Kidney (tissue), 14 donors: ENCODE measurements around the gene SYNGR2. TPM values are rescaled to one million over a fixed set of nuclear protein-coding genes. Genes with fewer than 3 reads are reported as not detected.

Experiments
- DNase-seq, 5 donors: peaks; one replicate each; pipeline ENCODE4 v3.0.0-alpha.2; 2013 to 2020
- FAIRE-seq: peaks from 2 replicates; lab custom pipeline; 2012; peaks lifted over from hg19 to GRCh38; lab: Jason Lieb, UNC
- H3K27ac ChIP-seq, 2 donors: one replicate each; pipeline ENCODE4 v1.7.0; 2013; ENCODE audit warnings: low read depth in 2 of 2, low read length in 2 of 2, inconsistent platforms in 1 of 2
- H3K27me3 ChIP-seq: one replicate; pipeline ENCODE4 v1.7.1; 2013; ENCODE audit warnings: low read length, inconsistent platforms; ENCODE audit not compliant: control insufficient read depth, insufficient read depth
- H3K36me3 ChIP-seq, 3 donors: one replicate each; pipeline versions ENCODE4 v1.7.0 to v1.7.1; 2013; ENCODE audit warnings: low read length in 3 of 3, control low read depth in 1 of 3, inconsistent platforms in 1 of 3; ENCODE audit not compliant: insufficient read depth in 3 of 3, control insufficient read depth in 2 of 3
- H3K4me1 ChIP-seq, 3 donors: one replicate each; pipeline versions ENCODE4 v1.7.0 to v1.7.1; 2013; ENCODE audit warnings: low read length in 3 of 3, inconsistent platforms in 1 of 3, low read depth in 1 of 3; ENCODE audit not compliant: control insufficient read depth in 2 of 3, insufficient read depth in 2 of 3
- H3K4me3 ChIP-seq, 3 donors: one replicate each; pipeline versions ENCODE4 v1.7.0 to v1.8.1; 2013; ENCODE audit warnings: low read length in 3 of 3, control low read depth in 1 of 3, inconsistent platforms in 1 of 3
- H3K9ac ChIP-seq, 3 donors: one replicate each; pipeline versions ENCODE4 v1.7.0 to v1.7.1; 2013; ENCODE audit warnings: low read length in 3 of 3, control low read depth in 1 of 3, inconsistent platforms in 1 of 3
- H3K9me3 ChIP-seq, 3 donors: one replicate each; pipeline versions ENCODE4 v1.7.0 to v1.7.1; 2013; ENCODE audit warnings: low read length in 3 of 3, control low read depth in 1 of 3, inconsistent platforms in 1 of 3; ENCODE audit not compliant: control insufficient read depth in 2 of 3, insufficient read depth in 1 of 3
- CTCF ChIP-seq: IDR thresholded peaks from 3 replicates; pipeline ENCODE4 v1.5.1; 2012; ENCODE audit warnings: mild to moderate bottlenecking, moderate library complexity, borderline replicate concordance; ENCODE audit not compliant: insufficient read depth; ENCODE audit errors: extremely low read depth
- intact Hi-C: fragments of 100-400 bp; cut with DNase I; formaldehyde crosslinking; loops from one replicate; pipeline ENCODE4 v1.11.1; 2022
- polyA plus RNA-seq: library from polyadenylated mRNA; stranded (reverse); fragments of 350-450 nt; fragmentation: Illumina TruSeq; extraction: RNeasy Lipid Tissue Mini Kit (QIAGEN cat#74804); gene quantifications from one replicate; pipeline ENCODE4 v1.2.3, GENCODE V29; 2014; ENCODE audit warnings: low read depth, low replicate concordance; ENCODE audit not compliant: insufficient read depth
- total RNA-seq: library from RNA; stranded (reverse); fragmentation: NEBNext Ultra II Directional; extraction: Animal tissue kit (Norgen Biotek cat#: 25700); gene quantifications from one replicate; pipeline ENCODE4 v1.2.1, GENCODE V29; 2021
- donor health status: control.
- donor health status: control.
- donor health status: control.
- donor health status: control.
- donor health status: control.
- donor health status: DM: yes; HTN: yes; CAD: no.
- donor health status: Normal renal cell carcinoma (clear cell type).

Gene SYNGR2
- total and polyA plus RNA-seq, 2 donors from 2014 or later = 149 to 165 TPM

GRCh38 chr17:78120537-78120936, 47.8 kb upstream of the SYNGR2 start:
- H3K36me3 ChIP-seq = peaks cover 0 to 5% (median 0%) of the 10 kb centered on the region in 3 donors
- H3K27me3 ChIP-seq = no peaks in the 10 kb centered on the region
- intact Hi-C loops = no loop called here
- no peaks in the 10 kb centered on the region for H3K9me3 ChIP-seq
- no peak overlapping the region for H3K4me3 ChIP-seq
- TF ChIP-seq CTCF = no peak
- FAIRE-seq (no peak), DNase-seq (no peak)
- no peak overlapping the region for H3K27ac ChIP-seq
- no peak overlapping the region for H3K9ac ChIP-seq
- H3K4me1 ChIP-seq = no peaks in the 10 kb centered on the region

GRCh38 chr17:78120971-78121800, 47.2 kb upstream of the SYNGR2 start:
- Histone ChIP-seq H3K36me3 (peaks cover 0 to 5% (median 0%) of the 10 kb centered on the region in 3 donors), H3K27me3 (no peaks in the 10 kb centered on the region), H3K4me3 (no peak overlapping the region), H3K27ac (no peak overlapping the region), H3K4me1 (peaks cover 0 to 2% (median 0%) of the 10 kb centered on the region in 3 donors), H3K9ac (no peak overlapping the region), H3K9me3 (no peaks in the 10 kb centered on the region)
- peak in 1 of 5 donors; percentile 77 for DNase-seq
- no peak for TF ChIP-seq CTCF
- intact Hi-C loops = no loop called here
- no peak for FAIRE-seq

GRCh38 chr17:78121801-78122215, 46.6 kb upstream of the SYNGR2 start:
- intact Hi-C loops = no loop called here
- Histone ChIP-seq H3K27me3 (no peaks in the 10 kb centered on the region), H3K27ac (no peak overlapping the region), H3K4me1 (peaks cover 0 to 2% (median 0%) of the 10 kb centered on the region in 3 donors), H3K4me3 (no peak overlapping the region), H3K36me3 (peaks cover 0 to 5% (median 0%) of the 10 kb centered on the region in 3 donors), H3K9me3 (no peaks in the 10 kb centered on the region), H3K9ac (no peak overlapping the region)
- FAIRE-seq (no peak), DNase-seq (no peak)
- TF ChIP-seq CTCF = no peak
